GM19463 (cell line): ENCODE data around the gene BHLHE41.

Source experiments
- ATAC-seq: cut with Tn5 transposase; IDR thresholded peaks from one replicate; pipeline ENCODE4 v1.9.1; 2021; ENCODE audit warnings: mild to moderate bottlenecking, moderate library complexity; ENCODE audit not compliant: unreplicated experiment

The BHLHE41 gene

DNA sequence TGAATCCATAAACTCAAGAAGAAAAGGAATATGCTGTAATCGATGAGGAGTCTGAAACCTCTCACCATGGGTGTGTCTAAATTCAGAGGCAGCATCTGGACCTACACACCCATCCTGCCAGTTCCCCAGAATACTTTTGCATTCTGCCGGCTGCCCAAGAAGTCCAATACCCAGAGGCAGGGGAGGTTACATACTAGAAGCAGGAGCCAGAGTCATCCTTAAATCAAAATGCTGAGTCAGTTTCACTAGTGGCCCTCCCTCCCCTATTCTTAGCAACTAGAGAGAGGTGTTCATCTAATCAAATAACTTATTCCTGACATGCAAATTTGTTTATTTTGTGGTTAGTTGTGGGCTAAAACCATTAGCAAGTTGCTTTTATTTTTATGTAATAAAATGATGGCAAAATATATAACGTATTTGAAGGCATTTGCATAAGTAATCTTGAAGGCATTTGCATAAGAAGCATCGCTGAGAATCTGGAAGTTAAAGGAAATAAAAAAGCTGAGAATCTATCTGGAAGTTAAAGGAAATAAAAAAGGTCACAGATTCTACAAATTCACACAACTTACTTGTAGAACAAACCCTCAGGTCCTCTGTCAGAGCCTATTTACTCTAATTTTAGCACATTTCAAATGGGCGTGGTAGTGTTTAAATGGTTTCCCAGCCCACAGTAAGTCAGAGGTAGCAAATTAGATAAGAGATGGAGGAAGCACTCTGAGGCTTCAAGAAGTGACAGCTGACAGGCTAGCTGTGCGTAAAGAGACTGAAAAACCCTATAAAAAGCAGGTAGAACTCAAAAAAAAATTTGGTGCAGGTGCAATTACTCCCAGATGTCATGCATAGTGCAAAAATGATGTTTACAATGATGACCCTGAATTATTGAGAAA lies 7.8 kb downstream of the BHLHE41 start:
- ATAC-seq = no peak

- ATAC-seq = no peak
These were observed 10.0 kb downstream of the BHLHE41 start for GRCh38 chr12:26114720-26115401.

DNA sequence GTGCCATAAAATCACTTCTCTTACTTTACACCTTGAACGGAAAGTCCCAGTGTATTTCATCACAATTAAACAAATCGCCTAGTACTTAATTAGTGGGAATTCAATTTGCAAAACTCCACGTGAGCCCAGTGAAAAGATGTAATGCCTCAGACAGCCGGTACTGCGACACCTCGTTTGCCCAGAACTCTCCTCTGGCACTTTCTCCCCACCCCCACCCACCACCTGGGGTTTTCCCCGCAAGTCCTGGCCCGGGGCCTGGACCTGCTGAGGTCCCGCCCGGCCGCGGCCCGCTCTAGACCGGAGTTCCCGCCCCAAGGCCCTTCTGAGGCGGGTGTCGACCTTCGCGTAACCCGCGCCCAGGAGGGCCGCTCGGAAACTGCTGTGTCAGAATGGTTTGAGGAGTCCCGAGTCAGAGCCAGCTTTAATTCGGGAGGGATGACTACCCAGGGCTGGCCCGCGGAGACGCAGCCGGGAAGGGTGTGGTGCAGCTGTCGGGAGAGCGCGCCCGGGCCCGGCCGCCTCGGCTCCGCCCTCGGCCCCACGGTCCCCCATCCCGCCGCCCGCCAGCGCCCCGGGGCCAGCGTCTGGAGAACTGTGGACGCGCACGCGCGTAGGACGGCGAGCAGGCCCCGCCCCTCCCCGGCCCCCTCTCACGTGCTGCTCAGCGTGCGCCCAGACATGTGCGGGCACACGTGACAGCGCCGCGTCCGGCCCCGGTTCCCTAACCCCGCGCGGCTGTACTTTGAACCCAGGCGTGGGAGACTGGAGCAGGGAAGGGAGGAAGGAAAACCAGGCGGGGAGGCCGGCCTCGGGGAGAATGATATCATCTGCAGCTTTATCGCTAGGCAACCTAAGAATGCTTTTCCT lies 10.8 kb downstream of the BHLHE41 start:
- peak; percentile 71 for ATAC-seq

DNA sequence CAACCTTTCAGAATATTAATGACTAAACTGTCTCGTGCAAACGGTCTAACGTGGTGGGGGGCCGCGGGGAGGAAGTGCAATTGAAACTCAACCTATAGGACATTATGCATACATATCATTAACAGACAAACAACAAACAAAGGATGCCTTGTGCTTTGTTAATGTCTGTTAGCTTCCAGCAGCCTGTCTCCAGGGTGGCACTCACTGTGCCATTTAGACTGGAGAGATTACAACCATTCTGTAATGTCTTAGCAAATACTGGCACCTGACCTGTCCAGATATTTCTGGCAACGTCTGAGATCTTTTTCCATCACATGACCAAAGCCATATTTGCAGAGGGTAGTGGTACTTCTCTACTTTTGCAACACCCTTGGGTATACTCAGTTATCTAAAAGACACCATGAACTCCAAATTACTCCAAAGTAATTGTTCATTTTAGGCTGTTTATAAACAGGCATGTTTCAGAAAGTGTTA lies 11.6 kb downstream of the BHLHE41 start:
- no peak for ATAC-seq

DNA sequence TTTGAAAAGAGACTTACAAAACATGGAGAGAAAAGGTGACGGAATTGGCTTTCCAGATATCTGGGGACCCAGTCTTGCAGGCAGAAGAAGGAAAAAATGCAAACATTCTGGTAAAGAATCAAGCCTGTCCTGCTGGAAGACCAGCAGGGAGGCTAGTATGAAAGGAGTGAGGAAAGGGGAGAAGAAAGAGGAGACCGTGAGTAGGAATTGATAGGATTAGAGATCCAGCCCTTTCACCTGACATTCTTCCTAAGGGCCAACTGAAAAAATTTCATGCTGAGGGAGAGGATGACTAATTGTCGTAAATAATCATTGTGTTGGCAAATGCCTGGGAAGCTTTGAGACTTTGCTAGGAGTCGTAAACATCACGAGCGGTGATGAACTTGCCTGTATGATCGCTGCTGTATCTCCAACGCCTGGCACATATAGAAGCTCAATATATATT lies 12.1 kb downstream of the BHLHE41 start:
- no peak for ATAC-seq

GRCh38 chr12:26112232-26112631 lies 12.6 kb downstream of the BHLHE41 start:
- no peak for ATAC-seq

DNA sequence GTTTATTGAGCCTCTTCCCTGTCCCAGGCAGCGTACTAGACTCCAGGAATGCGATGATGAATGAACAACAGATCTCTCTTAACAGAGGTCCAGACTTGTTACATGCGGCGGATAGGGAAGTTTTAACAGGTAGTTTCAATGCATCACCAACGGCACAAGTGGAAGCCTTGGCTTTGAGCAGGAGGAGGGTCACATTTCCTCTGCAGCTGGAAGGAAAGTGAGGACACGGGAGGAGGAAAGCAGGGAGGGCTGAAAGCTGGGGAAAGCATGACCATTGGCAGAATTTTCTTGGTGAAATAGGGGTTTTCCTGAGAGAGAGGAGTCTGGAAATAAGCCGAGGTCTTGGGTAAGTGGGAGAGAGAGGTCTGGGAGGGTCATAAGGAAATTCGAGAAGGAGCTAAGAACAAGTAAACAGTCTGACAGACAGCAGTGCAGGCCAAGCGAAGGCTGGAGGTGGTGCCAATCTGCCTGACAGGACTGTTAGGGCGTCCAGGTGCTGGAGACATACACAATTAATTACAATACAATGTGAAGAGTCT lies 15.4 kb downstream of the BHLHE41 start:
- no peak for ATAC-seq

DNA sequence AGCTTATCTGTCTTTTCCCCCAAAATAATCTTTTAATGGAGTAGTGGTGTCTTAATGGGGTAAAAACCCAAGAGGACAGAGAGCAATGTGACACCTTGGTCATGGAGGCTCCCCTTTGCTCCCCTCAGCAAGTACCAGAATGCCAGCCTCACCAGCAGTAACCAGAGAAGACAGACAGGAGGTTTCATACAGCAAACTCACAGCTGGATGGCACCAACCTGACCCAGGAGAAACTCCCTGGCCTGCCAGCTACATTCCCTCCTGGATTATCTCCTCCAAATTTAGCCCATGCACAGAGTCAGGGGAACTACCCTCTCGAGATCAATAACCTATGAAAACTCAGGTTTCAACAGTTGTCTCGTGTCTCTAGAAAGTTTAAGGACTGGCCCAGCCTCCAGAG lies 15.9 kb downstream of the BHLHE41 start:
- no peak for ATAC-seq

DNA sequence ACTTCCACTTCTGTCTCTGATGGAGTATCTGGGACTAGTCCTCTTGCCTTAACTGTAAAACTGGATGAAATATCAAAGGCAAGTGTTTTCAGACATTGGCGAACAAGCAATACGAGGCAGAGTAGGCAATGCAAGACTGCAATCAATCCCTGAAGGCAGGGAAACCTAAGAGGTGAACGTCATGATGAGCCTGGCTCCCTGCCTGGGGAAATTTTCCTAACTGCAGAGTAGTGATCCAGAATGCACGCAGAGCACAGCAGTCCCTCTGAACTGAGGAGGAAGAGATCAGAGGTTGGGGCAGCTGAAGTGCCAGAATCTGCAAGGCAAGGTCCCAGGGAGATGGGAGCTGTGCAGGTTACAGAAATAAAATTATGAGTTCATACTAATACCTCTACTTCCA lies 18.5 kb downstream of the BHLHE41 start:
- no peak for ATAC-seq

- no peak for ATAC-seq
These were observed 21.9 kb downstream of the BHLHE41 start for GRCh38 chr12:26102953-26103352.

- no peak for ATAC-seq
These were observed 23.1 kb downstream of the BHLHE41 start for GRCh38 chr12:26101763-26102162.

DNA sequence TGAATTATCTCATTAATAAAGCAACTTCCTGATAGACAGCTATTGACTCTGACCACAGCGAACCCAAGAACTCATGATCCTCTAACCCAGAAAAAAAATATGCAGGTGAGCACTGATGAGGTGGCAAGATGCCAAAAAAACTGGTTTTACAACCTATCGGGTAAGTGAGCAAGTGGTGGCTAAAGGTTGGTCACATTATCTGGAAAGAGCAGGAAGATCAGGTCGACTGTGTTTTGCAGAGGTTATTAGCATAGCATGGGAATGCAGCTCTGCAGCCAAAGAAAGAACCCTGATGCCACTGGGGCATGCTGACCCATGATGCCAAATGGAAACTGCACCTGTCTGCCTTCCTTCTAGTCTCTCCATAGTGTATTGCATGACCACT lies 23.5 kb downstream of the BHLHE41 start:
- no peak for ATAC-seq

GRCh38 chr12:26100666-26101349 lies 24.0 kb downstream of the BHLHE41 start:
- no peak for ATAC-seq

GRCh38 chr12:26097046-26097878 lies 27.6 kb downstream of the BHLHE41 start:
- ATAC-seq = peak; percentile 77

GRCh38 chr12:26096036-26096435 lies 28.8 kb downstream of the BHLHE41 start:
- ATAC-seq = no peak

DNA sequence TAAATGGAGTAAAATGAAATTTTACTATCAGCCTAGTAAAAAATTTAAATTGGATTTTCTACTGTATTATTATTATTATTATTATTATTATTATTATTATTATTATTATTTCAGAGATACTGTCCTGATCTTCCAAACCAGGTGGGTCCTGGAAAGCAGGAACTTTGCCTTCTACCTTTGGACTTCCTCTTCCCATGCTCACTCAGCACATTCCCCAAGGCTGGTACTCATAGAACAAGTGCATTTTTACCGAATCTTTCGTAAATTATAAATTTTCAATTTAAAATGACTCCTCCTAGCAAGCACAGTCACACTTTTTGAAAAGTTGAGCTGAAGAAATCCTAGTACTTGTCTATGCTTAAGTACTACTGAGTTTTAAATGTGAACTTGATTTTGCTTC lies 29.7 kb downstream of the BHLHE41 start:
- no peak for ATAC-seq

DNA sequence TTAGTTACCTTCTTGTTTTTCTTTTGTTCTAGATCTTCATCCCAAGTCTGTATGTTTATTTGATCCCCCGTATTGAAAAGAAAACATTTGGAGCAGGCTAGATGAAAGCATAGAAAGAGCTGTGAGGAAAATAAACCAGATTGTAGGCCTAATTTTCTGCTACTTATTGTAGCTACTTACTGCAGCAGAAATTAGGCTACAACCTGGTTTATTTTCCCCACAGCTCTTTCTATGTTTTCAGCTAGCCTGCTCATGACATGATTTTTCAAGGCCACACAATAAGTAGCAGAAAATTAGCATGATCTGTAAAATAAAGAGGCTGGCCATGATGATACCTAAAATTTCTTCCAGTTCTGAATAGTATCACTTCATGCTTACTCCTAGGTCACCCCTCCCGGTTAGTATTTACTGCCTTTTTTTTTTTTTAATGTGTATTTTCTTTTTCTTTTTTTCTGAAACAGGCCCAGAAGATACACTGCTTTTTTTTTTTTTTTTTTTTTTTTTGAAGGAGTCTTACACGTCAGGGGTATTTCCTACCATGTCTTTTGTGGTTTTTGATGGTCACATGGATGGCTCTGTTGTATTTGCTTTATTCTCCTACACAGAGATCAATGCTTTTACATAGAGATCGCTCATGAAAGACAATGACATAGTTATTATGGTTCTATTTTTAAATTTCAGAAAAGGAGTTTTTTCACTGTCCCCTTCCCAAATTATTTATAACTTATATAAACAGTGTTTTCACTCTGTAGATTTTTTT lies 32.3 kb downstream of the BHLHE41 start:
- no peak for ATAC-seq

GRCh38 chr12:26091822-26092221 lies 33.0 kb downstream of the BHLHE41 start:
- ATAC-seq = no peak
